Ascending aorta (tissue), 2 donors: ENCODE measurements around the gene NHLRC2. TPM values are rescaled to one million over a fixed set of nuclear protein-coding genes. Genes with fewer than 3 reads are reported as not detected.
"Not testable (repeated sequence)": the region's sequence is repeated elsewhere in the genome, so short reads cannot be mapped to it uniquely, and the experiment has no call there.

ENCODE experiments used
- DNase-seq, 2 donors: peaks; one replicate each; pipeline ENCODE4 v3.0.0-alpha.2; 2019; ENCODE audit warnings: low spot score in 2 of 2
- H3K27ac ChIP-seq, 2 donors: fragments of 200-600 bp; sonication (generic); one replicate each; pipeline ENCODE4 v1.5.1; 2016 to 2017; ENCODE audit warnings: mild to moderate bottlenecking in 1 of 2
- H3K27me3 ChIP-seq: fragments of 200-600 bp; sonication (generic); one replicate; pipeline ENCODE4 v1.5.1; 2017
- H3K36me3 ChIP-seq, 2 donors: fragments of 200-600 bp; sonication (generic); one replicate each; pipeline ENCODE4 v1.5.1; 2016
- H3K4me1 ChIP-seq, 2 donors: fragments of 200-600 bp; sonication (generic); one replicate each; pipeline ENCODE4 v1.5.1; 2016 to 2017; ENCODE audit warnings: mild to moderate bottlenecking in 1 of 2
- H3K4me3 ChIP-seq, 2 donors: fragments of 200-600 bp; sonication (generic); one replicate each; pipeline ENCODE4 v1.5.1; 2016 to 2017; ENCODE audit warnings: mild to moderate bottlenecking in 1 of 2
- H3K9me3 ChIP-seq, 2 donors: fragments of 200-600 bp; sonication (generic); one replicate each; pipeline ENCODE4 v1.5.1; 2016
- intact Hi-C: fragments of 100-400 bp; cut with DNase I; formaldehyde crosslinking; loops from one replicate; pipeline ENCODE4 v1.15.1; 2023
- total RNA-seq: library from RNA; depleted of rRNA; stranded (reverse); fragments of >200 nt; gene quantifications from one replicate; pipeline ENCODE4 v1.1.0, GENCODE V29; 2016
- TF ChIP-seq, protein P1 (sequence below), 3 experiments: fragments of 200-600 bp in 2 of 3; fragments of 450-650 bp in 1 of 3; sonication (generic) in 2 of 3; IDR thresholded peaks; one replicate each; pipeline ENCODE4 v1.5.1; 2016 to 2019; ENCODE audit warnings: antibody characterized with exemption in 3 of 3, mild to moderate bottlenecking in 1 of 3, moderate library complexity in 1 of 3

The NHLRC2 gene, protein sequence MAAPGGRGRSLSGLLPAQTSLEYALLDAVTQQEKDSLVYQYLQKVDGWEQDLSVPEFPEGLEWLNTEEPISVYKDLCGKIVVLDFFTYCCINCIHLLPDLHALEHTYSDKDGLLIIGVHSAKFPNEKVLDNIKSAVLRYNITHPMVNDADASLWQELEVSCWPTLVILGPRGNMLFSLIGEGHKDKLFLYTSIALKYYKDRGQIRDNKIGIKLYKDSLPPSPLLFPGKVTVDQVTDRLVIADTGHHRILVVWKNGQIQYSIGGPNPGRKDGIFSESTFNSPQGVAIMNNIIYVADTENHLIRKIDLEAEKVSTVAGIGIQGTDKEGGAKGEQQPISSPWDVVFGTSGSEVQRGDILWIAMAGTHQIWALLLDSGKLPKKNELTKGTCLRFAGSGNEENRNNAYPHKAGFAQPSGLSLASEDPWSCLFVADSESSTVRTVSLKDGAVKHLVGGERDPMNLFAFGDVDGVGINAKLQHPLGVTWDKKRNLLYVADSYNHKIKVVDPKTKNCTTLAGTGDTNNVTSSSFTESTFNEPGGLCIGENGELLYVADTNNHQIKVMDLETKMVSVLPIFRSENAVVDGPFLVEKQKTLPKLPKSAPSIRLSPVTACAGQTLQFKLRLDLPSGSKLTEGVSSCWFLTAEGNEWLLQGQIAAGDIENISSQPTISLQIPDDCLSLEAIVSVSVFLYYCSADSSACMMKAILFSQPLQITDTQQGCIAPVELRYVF
- 7.1 TPM for total RNA-seq

DNA sequence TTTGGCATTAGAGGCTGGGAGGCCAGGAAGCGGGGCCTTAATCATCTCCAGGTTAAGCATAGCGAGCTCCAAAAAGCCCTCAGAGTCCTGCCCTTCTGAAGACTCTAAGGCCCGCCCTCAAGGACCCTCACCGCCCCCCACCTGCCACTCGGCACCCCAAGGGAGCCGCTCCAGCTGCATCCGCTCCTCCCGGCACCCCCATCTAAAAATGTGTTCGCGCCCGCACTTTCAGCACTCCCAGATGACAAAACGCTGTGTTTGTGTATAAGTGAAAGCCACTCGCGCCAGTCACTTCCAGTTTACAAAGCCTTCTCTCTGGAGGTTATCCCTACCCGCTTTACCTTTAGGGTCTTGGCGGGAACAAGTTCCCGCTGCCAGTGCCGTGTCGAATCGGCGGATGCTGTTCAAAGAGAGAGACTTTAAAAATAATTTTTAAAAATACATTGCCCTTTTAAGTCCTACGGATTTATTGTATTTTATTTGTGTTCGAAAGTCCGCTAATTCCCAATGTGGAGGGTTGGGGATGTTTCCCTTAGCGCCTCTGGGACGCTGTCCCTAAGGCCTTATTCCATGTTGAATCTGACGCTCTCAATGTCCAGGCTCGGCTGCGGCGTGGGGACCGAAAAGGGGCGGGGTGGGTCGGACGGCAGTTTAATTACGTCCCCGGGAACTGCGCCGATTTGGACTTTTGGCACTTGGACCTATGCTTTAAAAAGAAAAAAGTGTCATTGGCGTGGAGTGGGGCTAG lies at the start of gene NHLRC2, which contains the start of gene DCLRE1A:
Gene NHLRC2 (plus strand): TSS at position 649 of the 748 bp plus-strand sequence. CDS start 212 bp downstream, outside the sequence.
Gene DCLRE1A (minus strand): TSS at position 70 of the 748 bp plus-strand sequence. CDS start 900 bp downstream, outside the sequence.
- Histone ChIP-seq H3K36me3 (peaks cover 5% of the 10 kb centered on the region in 2 donors), H3K4me3 (peak within 1 kb of the TSS; percentile 86 to 94), H3K27ac (peak within 1 kb of the TSS; percentile 83 to 91), H3K27me3 (no peaks in the 10 kb centered on the region), H3K4me1 (peaks cover 6 to 15% of the 10 kb centered on the region in 2 donors), H3K9me3 (no peaks in the 10 kb centered on the region)
- TF ChIP-seq, protein P1, sequence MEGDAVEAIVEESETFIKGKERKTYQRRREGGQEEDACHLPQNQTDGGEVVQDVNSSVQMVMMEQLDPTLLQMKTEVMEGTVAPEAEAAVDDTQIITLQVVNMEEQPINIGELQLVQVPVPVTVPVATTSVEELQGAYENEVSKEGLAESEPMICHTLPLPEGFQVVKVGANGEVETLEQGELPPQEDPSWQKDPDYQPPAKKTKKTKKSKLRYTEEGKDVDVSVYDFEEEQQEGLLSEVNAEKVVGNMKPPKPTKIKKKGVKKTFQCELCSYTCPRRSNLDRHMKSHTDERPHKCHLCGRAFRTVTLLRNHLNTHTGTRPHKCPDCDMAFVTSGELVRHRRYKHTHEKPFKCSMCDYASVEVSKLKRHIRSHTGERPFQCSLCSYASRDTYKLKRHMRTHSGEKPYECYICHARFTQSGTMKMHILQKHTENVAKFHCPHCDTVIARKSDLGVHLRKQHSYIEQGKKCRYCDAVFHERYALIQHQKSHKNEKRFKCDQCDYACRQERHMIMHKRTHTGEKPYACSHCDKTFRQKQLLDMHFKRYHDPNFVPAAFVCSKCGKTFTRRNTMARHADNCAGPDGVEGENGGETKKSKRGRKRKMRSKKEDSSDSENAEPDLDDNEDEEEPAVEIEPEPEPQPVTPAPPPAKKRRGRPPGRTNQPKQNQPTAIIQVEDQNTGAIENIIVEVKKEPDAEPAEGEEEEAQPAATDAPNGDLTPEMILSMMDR (IDR thresholded peaks at IDR 0.05) = no peak
- DNase-seq = peak in 1 of 2 donors; percentile 86
- intact Hi-C loops = no loop called here

DNA sequence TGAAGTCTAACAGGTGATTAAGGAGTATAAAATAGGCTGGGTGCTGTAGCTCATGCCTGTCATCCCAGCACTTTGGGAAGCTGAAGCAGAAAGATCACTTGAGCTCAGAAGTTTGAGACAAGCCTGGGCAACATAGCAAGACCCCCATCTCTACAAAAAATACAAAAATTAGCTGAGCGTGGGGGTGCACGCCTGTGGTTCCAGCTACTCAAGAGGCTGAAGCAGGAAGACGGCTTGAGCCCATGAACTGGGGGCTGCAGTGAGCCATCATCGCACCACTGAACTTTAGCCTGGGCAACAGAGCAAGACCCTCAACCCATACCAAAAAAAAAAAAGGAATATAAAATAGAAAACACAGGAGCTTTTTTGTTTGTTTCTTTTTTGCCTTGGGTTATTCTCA lies 48.0 kb upstream of the NHLRC2 start:
- Histone ChIP-seq H3K27ac (no peak overlapping the region), H3K27me3 (no peaks in the 10 kb centered on the region), H3K4me1 (no peaks in the 10 kb centered on the region), H3K36me3 (no peaks in the 10 kb centered on the region), H3K4me3 (no peak overlapping the region), H3K9me3 (no peaks in the 10 kb centered on the region)
- intact Hi-C loops = no loop called here
- no peak for DNase-seq
- TF ChIP-seq, protein P1 (IDR thresholded peaks at IDR 0.05) = no peak

DNA sequence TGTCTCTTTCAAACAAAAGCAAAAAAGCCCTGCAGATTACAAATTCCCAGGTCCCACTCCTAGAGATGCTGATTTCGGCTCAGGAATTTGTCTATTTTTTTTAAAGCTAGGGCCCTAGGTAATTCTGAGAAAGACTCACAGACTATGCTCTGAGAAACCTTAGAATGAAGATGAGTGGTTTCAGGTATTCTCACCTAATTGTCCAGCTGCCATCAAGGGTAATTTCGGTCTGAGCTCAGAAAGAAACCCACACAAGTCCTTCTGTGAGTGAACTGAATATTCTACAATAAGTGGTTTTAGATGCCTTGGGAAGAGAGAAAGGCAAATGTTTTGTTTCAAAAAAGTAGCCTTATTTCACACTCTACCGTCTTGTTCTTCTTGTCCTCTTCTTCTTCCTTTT lies 46.3 kb upstream of the NHLRC2 start:
- Histone ChIP-seq H3K9me3 (no peaks in the 10 kb centered on the region), H3K36me3 (no peaks in the 10 kb centered on the region), H3K27me3 (no peaks in the 10 kb centered on the region), H3K27ac (no peak overlapping the region), H3K4me3 (no peak overlapping the region), H3K4me1 (no peaks in the 10 kb centered on the region)
- DNase-seq = no peak
- intact Hi-C loops = no loop called here
- TF ChIP-seq, protein P1 (IDR thresholded peaks at IDR 0.05) = no peak

DNA sequence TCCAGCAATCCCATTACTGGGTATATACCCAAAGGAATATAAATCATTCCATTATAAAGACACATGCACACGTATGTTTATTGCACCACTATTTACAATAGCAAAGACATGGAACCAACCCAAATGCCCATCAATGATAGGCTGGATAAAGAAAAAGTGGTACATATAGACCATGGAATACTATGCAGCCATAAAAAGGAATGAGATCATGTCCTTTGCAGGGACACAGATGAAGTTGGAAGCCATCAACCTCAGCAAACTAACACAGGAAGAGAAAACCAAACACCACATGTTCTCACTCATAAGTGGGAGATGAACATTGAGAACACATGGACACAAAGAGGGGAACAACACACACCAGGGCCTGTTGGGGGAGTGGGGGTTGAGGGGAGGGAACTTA lies 39.8 kb upstream of the NHLRC2 start:
- DNase-seq, H3K4me3 ChIP-seq, H3K36me3 ChIP-seq, H3K27ac ChIP-seq, H3K4me1 ChIP-seq, H3K27me3 ChIP-seq, intact Hi-C loops, H3K9me3 ChIP-seq: not testable (repeated sequence)

DNA sequence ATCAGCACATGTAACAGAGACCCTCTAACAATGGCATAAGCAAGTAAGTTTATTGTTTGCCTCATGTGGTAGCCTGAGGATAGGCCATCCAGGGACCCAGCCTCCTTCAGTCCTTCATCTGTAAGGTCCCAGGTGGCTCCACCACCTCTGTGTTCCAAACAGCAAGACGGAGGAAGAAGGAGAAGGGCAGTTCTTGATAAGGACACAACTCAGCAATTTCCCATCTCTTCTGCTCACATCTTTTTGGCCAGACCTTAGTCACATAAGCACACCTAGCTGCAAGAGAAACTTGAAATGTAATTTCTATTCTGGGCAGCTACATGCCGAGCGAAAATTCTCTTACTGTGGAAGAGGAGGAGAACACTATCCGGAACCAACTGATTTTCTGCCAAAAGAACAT lies 34.5 kb upstream of the NHLRC2 start:
- no peaks in the 10 kb centered on the region for H3K9me3 ChIP-seq
- TF ChIP-seq, protein P1 (IDR thresholded peaks at IDR 0.05) = no peak
- H3K27ac ChIP-seq = no peak overlapping the region
- intact Hi-C loops = no loop called here
- no peaks in the 10 kb centered on the region for H3K36me3 ChIP-seq
- H3K4me3 ChIP-seq = no peak overlapping the region
- H3K27me3 ChIP-seq = no peaks in the 10 kb centered on the region
- DNase-seq = no peak
- H3K4me1 ChIP-seq = no peaks in the 10 kb centered on the region
